ENCODE data around the gene OR2M2.

- TF ChIP-seq TCF12 (IDR thresholded peaks at IDR 0.05) (no peak), TCF12 (CRISPR knock-in tag; IDR thresholded peaks at IDR 0.05) (no peak), RXRB (CRISPR knock-in tag; IDR thresholded peaks at IDR 0.05; ENCODE audit: borderline replicate concordance) (no peak)
Observed at GRCh38 chr1:248158758-248159157, 15.9 kb upstream of the OR2M2 start.

Measured in HepG2 (cell line).